Measurements from ENCODE around the gene FYB2. TPM values are rescaled to one million over a fixed set of nuclear protein-coding genes. Genes with fewer than 3 reads are reported as not detected.
A peak's percentile ranks its signal among the peaks of the same experiment; 100 is the strongest.

The FYB2 gene, protein sequence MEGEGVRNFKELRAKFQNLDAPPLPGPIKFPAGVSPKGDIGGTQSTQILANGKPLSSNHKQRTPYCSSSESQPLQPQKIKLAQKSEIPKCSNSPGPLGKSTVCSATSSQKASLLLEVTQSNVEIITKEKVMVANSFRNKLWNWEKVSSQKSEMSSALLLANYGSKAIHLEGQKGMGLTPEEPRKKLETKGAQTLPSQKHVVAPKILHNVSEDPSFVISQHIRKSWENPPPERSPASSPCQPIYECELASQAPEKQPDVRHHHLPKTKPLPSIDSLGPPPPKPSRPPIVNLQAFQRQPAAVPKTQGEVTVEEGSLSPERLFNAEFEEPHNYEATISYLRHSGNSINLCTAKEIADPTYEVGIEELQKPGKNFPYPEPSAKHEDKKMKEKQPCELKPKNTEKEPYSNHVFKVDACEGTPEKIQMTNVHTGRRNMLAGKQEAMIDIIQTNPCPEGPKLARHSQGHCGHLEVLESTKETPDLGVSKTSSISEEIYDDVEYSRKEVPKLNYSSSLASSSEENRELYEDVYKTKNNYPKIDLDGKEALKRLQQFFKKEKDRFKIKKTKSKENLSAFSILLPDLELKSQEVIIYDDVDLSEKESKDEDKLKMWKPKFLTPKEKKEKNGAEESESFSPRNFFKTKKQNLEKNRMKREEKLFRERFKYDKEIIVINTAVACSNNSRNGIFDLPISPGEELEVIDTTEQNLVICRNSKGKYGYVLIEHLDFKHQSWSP
- total RNA-seq (1 to 10 TPM; 1.9 to 2.0 TPM), polyA plus RNA-seq (ENCODE audit: insufficient read depth, low read depth, low replicate concordance) (4.2 TPM)
- long read RNA-seq, donor 1, partial matches to known transcripts = 0 of 1 reads
- long read RNA-seq, donor 1, other reads (novel, unspliced or antisense) = 0 of 1 reads
- long read RNA-seq, donor 2 = 0 reads

GRCh38 chr1:56819387-56819899 is at the start of gene FYB2:
TSS of gene FYB2 (minus strand) at chr1:56819404. CDS start at chr1:56819290, 114 bp downstream.
- H3K27me3 ChIP-seq = no peaks in the 10 kb centered on the region
- intact Hi-C loops (cut with DNase I; ENCODE audit: low total_unique reads) = no loop called here
- H3K4me3 ChIP-seq = no peak within 1 kb of the TSS
- 75 to 76% methylated on average over 6 to 10 of the region's 10 CpGs for WGBS, 2 donors
- H3K36me3 ChIP-seq (ENCODE audit: low read depth, missing control alignments) = no peaks in the 10 kb centered on the region
- no peaks in the 10 kb centered on the region for H3K9me3 ChIP-seq
- no peak within 1 kb of the TSS for H3K27ac ChIP-seq
- DNase-seq = peak; percentile 42
- H3K4me1 ChIP-seq = peaks cover 12% of the 10 kb centered on the region
- no peak for TF ChIP-seq CTCF (IDR thresholded peaks at IDR 0.05)
- TF ChIP-seq POLR2A (IDR thresholded peaks at IDR 0.05) = no peak

- H3K27me3 ChIP-seq = no peaks in the 10 kb centered on the region
- H3K4me3 ChIP-seq = no peak overlapping the region
- no peaks in the 10 kb centered on the region for H3K36me3 ChIP-seq (ENCODE audit: low read depth, missing control alignments)
- no peaks in the 10 kb centered on the region for H3K4me1 ChIP-seq
- intact Hi-C loops (cut with DNase I; ENCODE audit: low total_unique reads) = no loop called here
- no peaks in the 10 kb centered on the region for H3K9me3 ChIP-seq
- 79 to 80% methylated on average over 2 of the region's 2 CpGs for WGBS, 2 donors
- no peak for DNase-seq
- TF ChIP-seq CTCF (IDR thresholded peaks at IDR 0.05) (no peak), POLR2A (IDR thresholded peaks at IDR 0.05) (no peak)
- H3K27ac ChIP-seq = no peak overlapping the region
These were observed 49.6 kb upstream of the FYB2 start for GRCh38 chr1:56868761-56869160.

DNA sequence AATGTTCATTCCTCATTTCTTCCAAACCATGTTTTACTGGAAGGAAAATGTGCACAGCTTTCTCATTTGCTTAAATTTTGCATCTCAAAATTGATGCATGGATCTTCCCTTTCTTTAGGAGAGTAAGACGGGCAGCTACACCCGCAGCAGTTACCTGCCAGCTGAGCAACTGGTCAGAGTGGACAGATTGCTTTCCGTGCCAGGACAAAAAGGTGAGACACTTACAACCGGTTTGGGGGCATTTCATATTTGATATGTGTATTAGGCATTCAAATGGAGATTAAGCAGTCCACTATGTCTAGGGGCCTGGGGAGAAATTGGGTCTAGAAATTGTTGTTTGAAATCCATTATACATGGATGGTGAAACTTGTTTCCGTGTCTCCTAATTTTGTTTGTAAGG is 48.3 kb upstream of the FYB2 start:
- Histone ChIP-seq H3K4me1 (no peaks in the 10 kb centered on the region), H3K36me3 (ENCODE audit: low read depth, missing control alignments) (no peaks in the 10 kb centered on the region), H3K27me3 (no peaks in the 10 kb centered on the region), H3K4me3 (no peak overlapping the region), H3K27ac (no peak overlapping the region), H3K9me3 (no peaks in the 10 kb centered on the region)
- intact Hi-C loops (cut with DNase I; ENCODE audit: low total_unique reads) = no loop called here
- no peak for TF ChIP-seq CTCF (IDR thresholded peaks at IDR 0.05)
- no peak for TF ChIP-seq POLR2A (IDR thresholded peaks at IDR 0.05)
- no peak for DNase-seq
- 92 to 96% methylated on average over 5 of the region's 5 CpGs for WGBS, 2 donors

- intact Hi-C loops (cut with DNase I; ENCODE audit: low total_unique reads) = no loop called here
- no peak for TF ChIP-seq POLR2A (IDR thresholded peaks at IDR 0.05)
- TF ChIP-seq CTCF (IDR thresholded peaks at IDR 0.05) = no peak
- 76 to 83% methylated on average over 2 of the region's 2 CpGs for WGBS, 2 donors
These were observed 47.5 kb upstream of the FYB2 start for GRCh38 chr1:56866656-56867055.

More at GRCh38 chr1:56866656-56867055, 47.5 kb upstream of the FYB2 start:
- Histone ChIP-seq H3K4me1 (no peaks in the 10 kb centered on the region), H3K4me3 (no peak overlapping the region), H3K27ac (no peak overlapping the region), H3K9me3 (no peaks in the 10 kb centered on the region), H3K36me3 (ENCODE audit: low read depth, missing control alignments) (no peaks in the 10 kb centered on the region), H3K27me3 (no peaks in the 10 kb centered on the region)
- DNase-seq = no peak
